Measurements from ENCODE around the gene MCMBP. TPM values are rescaled to one million over a fixed set of nuclear protein-coding genes. Genes with fewer than 3 reads are reported as not detected.
A peak's percentile ranks its signal among the peaks of the same experiment; 100 is the strongest.

Gene MCMBP
- total RNA-seq, 1 experiment from 2014 or later, result 148 TPM

DNA sequence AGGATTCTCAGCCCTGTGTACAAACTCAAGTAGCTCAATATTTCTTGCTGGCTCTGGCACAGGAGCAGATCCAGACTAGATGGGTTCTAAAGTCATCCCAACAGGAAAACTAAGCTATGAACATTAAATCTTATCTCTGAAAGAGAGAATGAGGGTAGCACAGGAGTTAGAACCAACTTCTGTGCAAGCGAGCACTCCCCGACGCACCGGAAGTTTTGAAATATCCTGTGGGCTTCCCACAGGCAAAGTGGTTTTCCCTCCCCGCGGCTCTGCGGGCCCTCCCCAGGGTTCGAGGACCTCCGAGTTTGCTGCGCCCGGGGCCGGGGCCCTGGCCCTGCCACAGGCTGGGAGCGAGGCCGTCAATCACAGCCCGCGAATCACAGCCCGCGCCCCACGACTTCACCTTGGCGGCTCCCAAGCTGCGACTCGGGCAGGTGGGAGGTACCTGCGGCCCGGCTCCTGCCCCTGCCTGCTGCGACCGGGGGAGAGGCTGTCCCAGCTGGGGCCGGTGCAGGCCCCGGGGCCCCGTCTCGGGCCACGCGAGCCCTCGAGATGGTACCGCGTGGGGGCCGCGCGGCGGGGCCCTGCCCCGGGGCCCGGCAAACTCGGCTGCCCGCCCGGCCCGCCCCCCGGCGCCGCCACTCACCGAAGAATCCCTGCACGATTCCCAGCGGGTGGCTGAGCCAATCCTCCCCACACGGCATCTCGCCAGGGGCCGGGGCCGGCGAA lies 598 bp downstream of the MCMBP start:
- intact Hi-C loops (cut with micrococcal nuclease), result loop anchor here (1.0 kb wide), 1 partner anchor 20 kb away; the partner anchor contains the start of gene SEC23IP
- Histone ChIP-seq H3K4me2 (ENCODE audit: low read length) (peak overlapping the region; percentile 94), H3K4me3 (replicated peaks in 1 of 2; ENCODE audit: low read depth in 1 of 2, low read length in 2 of 2) (peak overlapping the region; percentile 69 to 76), H2AFZ (ENCODE audit: low read depth, low read length, poor library complexity, severe bottlenecking) (no peak overlapping the region), H4K20me1 (ENCODE audit: insufficient read depth) (peaks cover 41% of the 10 kb centered on the region; the same call in 1 of the 2 replicates), H3K27ac (ENCODE audit: low read depth, low read length) (peak overlapping the region; percentile 90), H3K9me3 (ENCODE audit: control insufficient read depth in 1 of 2, insufficient read depth in 1 of 2, low read depth in 1 of 2, low read length in 2 of 2) (no peaks in the 10 kb centered on the region), H3K4me1 (ENCODE audit: control insufficient read depth in 1 of 2, insufficient read depth in 2 of 2, low read length in 2 of 2) (peaks cover 13 to 23% of the 10 kb centered on the region in 2 experiments), H3K9me2 (ENCODE audit: insufficient read depth) (no peaks in the 10 kb centered on the region), H3K9ac (ENCODE audit: low read length) (peak overlapping the region; percentile 80), H3K36me3 (ENCODE audit: control insufficient read depth in 1 of 2, insufficient read depth in 2 of 2, low read length in 2 of 2) (no peaks in the 10 kb centered on the region), H3K27me3 (ENCODE audit: insufficient read depth, low read length) (no peaks in the 10 kb centered on the region), H3K79me2 (ENCODE audit: insufficient read depth, low read length) (peaks cover 52% of the 10 kb centered on the region)
- ATAC-seq, result peak; percentile 74
- no TSS peak for BruUV-seq (replicated peaks)
- peak; percentile 51 for DNase-seq (ENCODE audit: low read depth, low spot score)
- CTCF ChIA-PET, result interaction anchor here (1.8 to 3.0 kb wide), 2 partner anchors 12 to 16 kb away, joined by 6 to 22 read pairs; no protein-coding TSS in a partner anchor
- POLR2A ChIA-PET, result interaction anchor here (0.8 to 3.2 kb wide), 10 partner anchors 9 to 665 kb away, joined by 3 to 20 read pairs (median 4); partner anchors contain the start of genes BAG3, GRK5 and SEC23IP
- TF ChIP-seq SP1 (IDR thresholded peaks at IDR 0.05; ENCODE audit: low read depth) (no peak), SRF (IDR thresholded peaks at IDR 0.05; ENCODE audit: low read depth) (no peak), EZH2 (IDR thresholded peaks at IDR 0.05) (no peak), POLR2AphosphoS5 (IDR thresholded peaks at IDR 0.05; ENCODE audit: low read depth, low read length) (0 out of 2 replicates have a peak, but pooled peaks have one; percentile 34), ELF1 (IDR thresholded peaks at IDR 0.05; ENCODE audit: borderline replicate concordance, low read depth) (no peak), FOSL1 (IDR thresholded peaks at IDR 0.05; ENCODE audit: low read depth) (no peak), YY1 (IDR thresholded peaks at IDR 0.05; ENCODE audit: extremely low read depth, insufficient replicate concordance, low read depth, low read length) (peak; percentile 19), RAD21 (IDR thresholded peaks at IDR 0.05; ENCODE audit: low read depth) (no peak), MAX (IDR thresholded peaks at IDR 0.05) (no peak), EGR1 (IDR thresholded peaks at IDR 0.05; ENCODE audit: low read depth) (no peak), REST (IDR thresholded peaks at IDR 0.05; ENCODE audit: low read depth) (no peak), TCF7L2 (IDR thresholded peaks at IDR 0.05; ENCODE audit: borderline replicate concordance, extremely low read depth, insufficient read depth, insufficient read length) (no peak), EZH2phosphoT487 (IDR thresholded peaks at IDR 0.05; ENCODE audit: borderline replicate concordance) (no peak), ZNF274 (IDR thresholded peaks at IDR 0.05; ENCODE audit: low read depth, low read length) (no peak), CTCF (IDR thresholded peaks at IDR 0.05 in 2 of 3, conservative IDR thresholded peaks at IDR 0.05 in 1 of 3; ENCODE audit: borderline replicate concordance in 1 of 3, insufficient read depth in 1 of 3, low read depth in 2 of 3, low read length in 2 of 3) (no peak)
- TF ChIP-seq, protein P1, sequence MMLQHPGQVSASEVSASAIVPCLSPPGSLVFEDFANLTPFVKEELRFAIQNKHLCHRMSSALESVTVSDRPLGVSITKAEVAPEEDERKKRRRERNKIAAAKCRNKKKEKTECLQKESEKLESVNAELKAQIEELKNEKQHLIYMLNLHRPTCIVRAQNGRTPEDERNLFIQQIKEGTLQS (IDR thresholded peaks at IDR 0.05), result no peak
- RAD21 ChIA-PET (ENCODE audit: low non-redundant PET in 1 of 2, low total read pairs in 2 of 2, uncharacterized antibody in 2 of 2, unreplicated experiment in 2 of 2), result no interaction called here
